ENCODE results near the gene EPN1. TPM values are rescaled to one million over a fixed set of nuclear protein-coding genes. Genes with fewer than 3 reads are reported as not detected.

Gene EPN1
- total and polyA plus RNA-seq, 2 experiments from 2014 or later: 47.1 to 223 TPM

DNA sequence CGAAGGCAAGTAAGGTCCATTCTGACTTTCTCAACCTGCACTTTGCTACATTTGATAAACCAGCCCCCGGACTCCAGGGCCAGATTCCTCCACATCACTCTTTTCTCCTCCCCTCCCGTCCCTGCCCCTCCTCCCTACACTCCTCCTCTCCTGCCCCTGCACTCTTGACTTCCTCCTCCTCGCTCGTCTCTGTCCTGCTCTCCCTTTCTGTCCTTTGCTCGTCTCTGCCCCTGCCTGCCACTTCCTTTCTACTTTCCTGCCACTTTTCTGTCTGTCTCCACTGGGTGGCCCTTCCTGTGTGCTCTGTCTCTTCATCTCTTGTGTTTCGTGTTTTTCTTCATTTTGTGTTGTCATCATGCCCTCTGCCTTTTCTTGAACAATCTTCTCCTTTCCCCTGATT, 13.2 kb upstream of the EPN1 start:
- ATAC-seq: no peak
- Mint-ChIP-seq H3K4me3 (no peak overlapping the region; the same call in 2 of the 3 replicates), H3K4me1 (peaks cover 24% of the 10 kb centered on the region), H3K27ac (no peak overlapping the region), H3K36me3 (ENCODE audit: low read depth) (peaks cover 82% of the 10 kb centered on the region), H3K9me3 (peaks cover under 1% of the 10 kb centered on the region; the same call in 2 of the 3 replicates), H3K27me3 (ENCODE audit: insufficient read depth, low read depth, poor library complexity) (peaks cover 17% of the 10 kb centered on the region)
- no peak for DNase-seq (ENCODE audit: low spot score)
- Histone ChIP-seq H2AFZ (no peak overlapping the region), H3K79me2 (replicated peaks; ENCODE audit: insufficient read depth) (peaks cover 94% of the 10 kb centered on the region), H3K36me3 (ENCODE audit: insufficient read depth) (peaks cover 32% of the 10 kb centered on the region), H3K9me2 (ENCODE audit: insufficient read depth) (no peaks in the 10 kb centered on the region), H3K27ac (ENCODE audit: low read depth) (no peak overlapping the region), H3K4me3 (no peak overlapping the region), H3K27me3 (ENCODE audit: insufficient read depth) (no peaks in the 10 kb centered on the region), H3K4me1 (ENCODE audit: insufficient read depth) (peaks cover 17% of the 10 kb centered on the region), H3F3A (replicated peaks; ENCODE audit: low read depth) (peaks cover 8% of the 10 kb centered on the region; the same call in 1 of the 2 replicates), H4K20me1 (replicated peaks; ENCODE audit: insufficient read depth) (peaks cover 58% of the 10 kb centered on the region), H3K4me2 (no peak overlapping the region)
- TF ChIP-seq ZNF331 (CRISPR knock-in tag; IDR thresholded peaks at IDR 0.05; ENCODE audit: low read depth): no peak
- TF ChIP-seq EZH2phosphoT487 (IDR thresholded peaks at IDR 0.05; ENCODE audit: unreplicated experiment): no peak
- no peak for TF ChIP-seq EZH2 (IDR thresholded peaks at IDR 0.05; ENCODE audit: low read depth, unreplicated experiment)
- TF ChIP-seq CREB1 (CRISPR knock-in tag; IDR thresholded peaks at IDR 0.05; ENCODE audit: low read depth): no peak

DNA sequence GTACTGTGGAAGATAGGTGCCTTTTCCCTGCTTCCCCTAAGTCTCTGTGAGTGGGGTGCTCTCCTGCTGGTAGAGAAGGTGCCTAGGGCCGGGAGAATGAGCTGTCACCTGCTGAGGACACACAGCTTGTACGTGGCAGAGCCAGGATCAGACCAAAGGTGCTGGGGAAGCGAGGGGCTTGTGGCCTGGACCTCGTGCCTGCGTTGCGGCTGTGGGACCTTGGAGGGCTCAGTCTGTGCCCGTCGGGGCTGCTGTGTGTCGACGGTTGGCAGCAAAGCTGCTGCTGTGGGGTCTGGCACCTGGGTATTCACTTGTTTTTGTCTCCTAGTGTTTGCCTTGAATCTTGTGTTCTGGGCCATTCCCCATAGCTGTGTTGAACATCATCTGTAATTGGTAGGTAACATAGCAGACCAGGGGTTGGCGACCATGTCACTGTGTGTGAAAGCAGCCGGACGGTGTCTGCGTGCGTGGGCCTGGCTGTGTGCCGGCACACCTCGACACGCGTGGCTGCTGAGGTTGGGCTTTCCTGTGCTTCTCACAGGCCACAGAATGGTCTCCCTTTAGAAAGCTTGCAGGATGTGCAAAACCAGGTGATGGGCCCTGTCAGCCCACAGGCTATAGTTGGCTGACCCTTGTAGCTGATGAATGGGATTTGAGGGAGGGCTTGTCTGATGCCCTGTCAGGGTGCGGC, 11.0 kb upstream of the EPN1 start:
- H3K27me3 Mint-ChIP-seq (ENCODE audit: insufficient read depth, low read depth, poor library complexity): peaks cover 19% of the 10 kb centered on the region
- Histone ChIP-seq H3K4me2 (no peak overlapping the region), H3K4me3 (no peak overlapping the region), H2AFZ (no peak overlapping the region), H3K27me3 (ENCODE audit: insufficient read depth) (no peaks in the 10 kb centered on the region), H3K4me1 (ENCODE audit: insufficient read depth) (no peaks in the 10 kb centered on the region), H3K36me3 (ENCODE audit: insufficient read depth) (peaks cover 37% of the 10 kb centered on the region), H3K9me2 (ENCODE audit: insufficient read depth) (no peaks in the 10 kb centered on the region), H3K27ac (ENCODE audit: low read depth) (no peak overlapping the region), H3F3A (replicated peaks; ENCODE audit: low read depth) (peaks cover 9% of the 10 kb centered on the region; the same call in 1 of the 2 replicates), H3K79me2 (replicated peaks; ENCODE audit: insufficient read depth) (peaks cover 94% of the 10 kb centered on the region), H4K20me1 (replicated peaks; ENCODE audit: insufficient read depth) (peaks cover 49% of the 10 kb centered on the region)
- peaks cover 5% of the 10 kb centered on the region; the same call in 2 of the 3 replicates for H3K9me3 Mint-ChIP-seq
- TF ChIP-seq EZH2phosphoT487 (IDR thresholded peaks at IDR 0.05; ENCODE audit: unreplicated experiment): no peak
- TF ChIP-seq JUNB (IDR thresholded peaks at IDR 0.05; ENCODE audit: unreplicated experiment): no peak
- no peak for TF ChIP-seq STAT1 (IDR thresholded peaks at IDR 0.05; ENCODE audit: unreplicated experiment)
- no peak for TF ChIP-seq EZH2 (IDR thresholded peaks at IDR 0.05; ENCODE audit: low read depth, unreplicated experiment)
- TF ChIP-seq NANOG (IDR thresholded peaks at IDR 0.05; ENCODE audit: borderline replicate concordance): no peak
- TF ChIP-seq, protein P1, sequence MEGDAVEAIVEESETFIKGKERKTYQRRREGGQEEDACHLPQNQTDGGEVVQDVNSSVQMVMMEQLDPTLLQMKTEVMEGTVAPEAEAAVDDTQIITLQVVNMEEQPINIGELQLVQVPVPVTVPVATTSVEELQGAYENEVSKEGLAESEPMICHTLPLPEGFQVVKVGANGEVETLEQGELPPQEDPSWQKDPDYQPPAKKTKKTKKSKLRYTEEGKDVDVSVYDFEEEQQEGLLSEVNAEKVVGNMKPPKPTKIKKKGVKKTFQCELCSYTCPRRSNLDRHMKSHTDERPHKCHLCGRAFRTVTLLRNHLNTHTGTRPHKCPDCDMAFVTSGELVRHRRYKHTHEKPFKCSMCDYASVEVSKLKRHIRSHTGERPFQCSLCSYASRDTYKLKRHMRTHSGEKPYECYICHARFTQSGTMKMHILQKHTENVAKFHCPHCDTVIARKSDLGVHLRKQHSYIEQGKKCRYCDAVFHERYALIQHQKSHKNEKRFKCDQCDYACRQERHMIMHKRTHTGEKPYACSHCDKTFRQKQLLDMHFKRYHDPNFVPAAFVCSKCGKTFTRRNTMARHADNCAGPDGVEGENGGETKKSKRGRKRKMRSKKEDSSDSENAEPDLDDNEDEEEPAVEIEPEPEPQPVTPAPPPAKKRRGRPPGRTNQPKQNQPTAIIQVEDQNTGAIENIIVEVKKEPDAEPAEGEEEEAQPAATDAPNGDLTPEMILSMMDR (conservative IDR thresholded peaks at IDR 0.05; ENCODE audit: low read depth in 2 of 2): no peak
- H3K27ac Mint-ChIP-seq: no peak overlapping the region
- DNase-seq (ENCODE audit: low spot score): no peak
- H3K4me1 Mint-ChIP-seq: peaks cover 6% of the 10 kb centered on the region
- H3K36me3 Mint-ChIP-seq (ENCODE audit: low read depth): peaks cover 90% of the 10 kb centered on the region
- no peak overlapping the region for H3K4me3 Mint-ChIP-seq
- no peak for ATAC-seq

Data from GM23338 (cell line).